ENCODE results near the gene SPATA9. TPM values are rescaled to one million over a fixed set of nuclear protein-coding genes. Genes with fewer than 3 reads are reported as not detected.
"Not testable (repeated sequence)": the region's sequence is repeated elsewhere in the genome, so short reads cannot be mapped to it uniquely, and the experiment has no call there.

Gene SPATA9
- total and polyA plus RNA-seq, 5 donors, result 0.11 to 0.59 (median 0.44) TPM

- Histone ChIP-seq H3K27me3 (ENCODE audit: control insufficient read depth, insufficient read depth) (no peaks in the 10 kb centered on the region), H3K9me3 (ENCODE audit: control insufficient read depth, low read length) (no peaks in the 10 kb centered on the region), H3K4me3 (ENCODE audit: low read length) (no peak overlapping the region), H3K4me1 (ENCODE audit: control insufficient read depth, insufficient read depth, low read length) (no peaks in the 10 kb centered on the region), H3K27ac (ENCODE audit: low read length) (no peak overlapping the region)
- DNase-seq, result no peak
- 95% methylated on average over 1 of the region's 1 CpG for WGBS
- intact Hi-C loops (cut with DNase I), result no loop called here
- no peak for ATAC-seq
Observed at GRCh38 chr5:95652849-95653248, 29.9 kb downstream of the SPATA9 start.

GRCh38 chr5:95649842-95650620 is 32.8 kb downstream of the SPATA9 start:
- Histone ChIP-seq H3K4me1 (ENCODE audit: control insufficient read depth, insufficient read depth, low read length) (no peaks in the 10 kb centered on the region), H3K27me3 (ENCODE audit: control insufficient read depth, insufficient read depth) (no peaks in the 10 kb centered on the region), H3K4me3 (ENCODE audit: low read length) (no peak overlapping the region), H3K27ac (ENCODE audit: low read length) (no peak overlapping the region), H3K9me3 (ENCODE audit: control insufficient read depth, low read length) (no peaks in the 10 kb centered on the region)
- DNase-seq, result no peak
- intact Hi-C loops (cut with DNase I), result loop anchor here in 2 of 4 donors (5.0 kb wide), 3 partner anchors 82 to 197 kb away; partner anchors contain the start of gene RHOBTB3 (in 1 of the 2)
- ATAC-seq, result no peak

GRCh38 chr5:95649274-95649673 is 33.5 kb downstream of the SPATA9 start:
- Histone ChIP-seq H3K27me3 (ENCODE audit: control insufficient read depth, insufficient read depth) (no peaks in the 10 kb centered on the region), H3K4me3 (ENCODE audit: low read length) (no peak overlapping the region), H3K27ac (ENCODE audit: low read length) (no peak overlapping the region), H3K4me1 (ENCODE audit: control insufficient read depth, insufficient read depth, low read length) (no peaks in the 10 kb centered on the region), H3K9me3 (ENCODE audit: control insufficient read depth, low read length) (no peaks in the 10 kb centered on the region)
- intact Hi-C loops (cut with DNase I), result loop anchor here in 2 of 4 donors (5.0 kb wide), 3 partner anchors 83 to 198 kb away; partner anchors contain the start of gene RHOBTB3 (in 1 of the 2)
- ATAC-seq (no peak), DNase-seq (no peak)

GRCh38 chr5:95647886-95648860 is 34.6 kb downstream of the SPATA9 start:
- intact Hi-C loops (cut with DNase I), result loop anchor here in 2 of 4 donors (5.0 kb wide), 3 partner anchors 84 to 199 kb away; partner anchors contain the start of gene RHOBTB3 (in 1 of the 2)
- Histone ChIP-seq H3K9me3 (ENCODE audit: control insufficient read depth, low read length) (no peaks in the 10 kb centered on the region), H3K27me3 (ENCODE audit: control insufficient read depth, insufficient read depth) (no peaks in the 10 kb centered on the region), H3K27ac (ENCODE audit: low read length) (no peak overlapping the region), H3K4me3 (ENCODE audit: low read length) (no peak overlapping the region), H3K4me1 (ENCODE audit: control insufficient read depth, insufficient read depth, low read length) (no peaks in the 10 kb centered on the region)
- WGBS, result 75% methylated on average over 12 of the region's 12 CpGs
- ATAC-seq (no peak), DNase-seq (no peak)

GRCh38 chr5:95646569-95647431 is 36.0 kb downstream of the SPATA9 start, which contains the start of gene RFESD:
Gene RFESD, plus strand, starts transcription at chr5:95646777. Its CDS starts 5,495 bp downstream, at chr5:95652272.
- H3K27me3 ChIP-seq (ENCODE audit: control insufficient read depth, insufficient read depth), result no peaks in the 10 kb centered on the region
- peak; percentile 99 to 100 (median 100) for DNase-seq
- under 1% methylated on average over 60 of the region's 60 CpGs for WGBS
- intact Hi-C loops (cut with DNase I), result loop anchor here in 2 of 4 donors (5.0 kb wide), 3 partner anchors 86 to 201 kb away; partner anchors contain the start of gene RHOBTB3 (in 1 of the 2)
- H3K9me3 ChIP-seq (ENCODE audit: control insufficient read depth, low read length), result no peaks in the 10 kb centered on the region
- peak within 1 kb of the TSS; percentile 62 for H3K4me3 ChIP-seq (ENCODE audit: low read length)
- ATAC-seq, result peak; percentile 99 to 100
- peak within 1 kb of the TSS; percentile 93 for H3K27ac ChIP-seq (ENCODE audit: low read length)
- H3K4me1 ChIP-seq (ENCODE audit: control insufficient read depth, insufficient read depth, low read length), result no peaks in the 10 kb centered on the region

- peak overlapping the region; percentile 26 for H3K27ac ChIP-seq (ENCODE audit: low read length)
- ATAC-seq; H3K4me1 ChIP-seq (ENCODE audit: control insufficient read depth, insufficient read depth, low read length); DNase-seq; H3K4me3 ChIP-seq (ENCODE audit: low read length); H3K27me3 ChIP-seq (ENCODE audit: control insufficient read depth, insufficient read depth); H3K9me3 ChIP-seq (ENCODE audit: control insufficient read depth, low read length): not testable (repeated sequence)
- intact Hi-C loops (cut with DNase I), result loop anchor here in 2 of 4 donors (5.0 kb wide), 3 partner anchors 86 to 201 kb away; partner anchors contain the start of gene RHOBTB3 (in 1 of the 2)
- WGBS, result 86% methylated on average over 17 of the region's 17 CpGs
Observed at GRCh38 chr5:95646226-95646568, 36.6 kb downstream of the SPATA9 start.

- no peak overlapping the region for H3K27ac ChIP-seq (ENCODE audit: low read length)
- ATAC-seq, result no peak
- intact Hi-C loops (cut with DNase I), result loop anchor here in 3 of 4 donors (5.0 kb wide), 3 partner anchors 88 to 203 kb away; partner anchors contain the start of gene RHOBTB3 (in 1 of the 3)
- H3K4me1 ChIP-seq (ENCODE audit: control insufficient read depth, insufficient read depth, low read length), result peaks cover 2% of the 10 kb centered on the region
- H3K27me3 ChIP-seq (ENCODE audit: control insufficient read depth, insufficient read depth), result no peaks in the 10 kb centered on the region
- DNase-seq, result no peak
- no peak overlapping the region for H3K4me3 ChIP-seq (ENCODE audit: low read length)
- H3K9me3 ChIP-seq (ENCODE audit: control insufficient read depth, low read length), result no peaks in the 10 kb centered on the region
- WGBS, result 17% methylated on average over 4 of the region's 4 CpGs
Observed at GRCh38 chr5:95644351-95645042, 38.3 kb downstream of the SPATA9 start.

- intact Hi-C loops (cut with DNase I), result loop anchor here in 1 of 4 donors (5.0 kb wide), 1 partner anchor 204 kb away; no protein-coding TSS in a partner anchor
- Histone ChIP-seq H3K4me1 (ENCODE audit: control insufficient read depth, insufficient read depth, low read length) (peaks cover 2% of the 10 kb centered on the region), H3K27ac (ENCODE audit: low read length) (no peak overlapping the region), H3K9me3 (ENCODE audit: control insufficient read depth, low read length) (no peaks in the 10 kb centered on the region), H3K27me3 (ENCODE audit: control insufficient read depth, insufficient read depth) (no peaks in the 10 kb centered on the region), H3K4me3 (ENCODE audit: low read length) (no peak overlapping the region)
- DNase-seq (no peak), ATAC-seq (no peak)
- WGBS, result 87% methylated on average over 7 of the region's 7 CpGs
Observed at GRCh38 chr5:95643152-95643551, 39.6 kb downstream of the SPATA9 start.

GRCh38 chr5:95641741-95642220 is 41.0 kb downstream of the SPATA9 start:
- no peak for DNase-seq
- no peaks in the 10 kb centered on the region for H3K9me3 ChIP-seq (ENCODE audit: control insufficient read depth, low read length)
- H3K4me1 ChIP-seq (ENCODE audit: control insufficient read depth, insufficient read depth, low read length), result peaks cover 2% of the 10 kb centered on the region
- no peaks in the 10 kb centered on the region for H3K27me3 ChIP-seq (ENCODE audit: control insufficient read depth, insufficient read depth)
- no peak for ATAC-seq
- H3K27ac ChIP-seq (ENCODE audit: low read length), result peak overlapping the region; percentile 58
- WGBS, result 68% methylated on average over 5 of the region's 5 CpGs
- no peak overlapping the region for H3K4me3 ChIP-seq (ENCODE audit: low read length)
- intact Hi-C loops (cut with DNase I), result loop anchor here in 1 of 4 donors (5.0 kb wide), 1 partner anchor 206 kb away; no protein-coding TSS in a partner anchor

All from right cardiac atrium (tissue), 5 donors.